ENCODE data around the gene RUNX1. TPM values are rescaled to one million over a fixed set of nuclear protein-coding genes. Genes with fewer than 3 reads are reported as not detected.

RUNX1 gene
- total and polyA plus RNA-seq, 2 donors (not counting 3 experiments of a cell fraction or from before 2014, with no cell fraction given), result 4.6 to 17.9 TPM

DNA sequence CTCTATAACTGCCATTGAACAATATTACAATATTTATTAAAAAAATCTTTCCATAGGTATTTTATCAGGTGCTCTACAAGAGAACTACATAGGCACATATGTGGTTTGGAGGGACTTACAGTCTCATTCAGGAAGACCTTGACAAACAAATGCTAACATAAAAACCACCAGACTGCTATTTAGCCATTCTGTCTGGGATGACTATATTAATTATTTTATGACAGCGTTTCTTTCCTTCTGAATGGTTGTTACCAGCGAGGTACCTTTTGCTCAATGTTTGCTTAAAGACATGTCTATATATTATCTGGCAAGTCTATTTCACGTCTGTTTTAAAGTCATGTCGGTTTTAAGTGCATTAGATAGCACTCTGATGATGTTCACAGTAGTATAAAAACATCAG is 69.7 kb downstream of the RUNX1 start:
- Histone ChIP-seq H2AFZ (ENCODE audit: low read depth, low read length) (no peak overlapping the region), H4K20me1 (replicated peaks; ENCODE audit: control insufficient read depth, extremely low read depth, insufficient read depth, low read length) (no peaks in the 10 kb centered on the region), H3K9ac (replicated peaks; ENCODE audit: extremely low read depth, insufficient read depth, low read length) (no peak overlapping the region), H3K4me1 (ENCODE audit: control insufficient read depth, extremely low read depth, insufficient read depth, low read length) (peaks cover 19% of the 10 kb centered on the region), H3K9me1 (replicated peaks; ENCODE audit: control insufficient read depth, extremely low read depth, insufficient read depth, low read length) (no peaks in the 10 kb centered on the region), H3K4me2 (ENCODE audit: insufficient read depth, low read length) (no peak overlapping the region), H3K9me3 (replicated peaks; ENCODE audit: control insufficient read depth, insufficient read depth, low read length) (no peaks in the 10 kb centered on the region), H3K4me3 (replicated peaks in 1 of 3; ENCODE audit: insufficient read depth in 1 of 3, low read depth in 1 of 3, low read length in 3 of 3) (no peak overlapping the region), H3K79me2 (ENCODE audit: control insufficient read depth, insufficient read depth, low read length) (no peaks in the 10 kb centered on the region), H3K27me3 (ENCODE audit: control insufficient read depth in 2 of 2, insufficient read depth in 2 of 2, low read length in 2 of 2) (peaks cover 0 to 4% of the 10 kb centered on the region in 2 experiments), H3K36me3 (ENCODE audit: control insufficient read depth in 2 of 2, extremely low read depth in 1 of 2, insufficient read depth in 2 of 2, low read length in 2 of 2) (no peaks in the 10 kb centered on the region), H3K27ac (ENCODE audit: insufficient read depth, low read depth, low read length) (no peak overlapping the region)
- intact Hi-C loops (cut with micrococcal nuclease) (no loop called here), dilution Hi-C loops (cut with MboI; ENCODE audit: extremely low pct_ligation_motif_present, low sequenced_read_pairs) (no loop called here)
- CTCF ChIA-PET, result no interaction called here
- BruUV-seq (replicated peaks), result no TSS peak
- FAIRE-seq, result no peak
- POLR2A ChIA-PET, result no interaction called here
- TF ChIP-seq GATA2 (IDR thresholded peaks at IDR 0.05; ENCODE audit: insufficient read depth, insufficient read length, low read depth, low read length), result no peak
- no peak for TF ChIP-seq JUN (IDR thresholded peaks at IDR 0.05; ENCODE audit: borderline replicate concordance, insufficient read depth, insufficient read length, low read depth)
- TF ChIP-seq, protein P1, sequence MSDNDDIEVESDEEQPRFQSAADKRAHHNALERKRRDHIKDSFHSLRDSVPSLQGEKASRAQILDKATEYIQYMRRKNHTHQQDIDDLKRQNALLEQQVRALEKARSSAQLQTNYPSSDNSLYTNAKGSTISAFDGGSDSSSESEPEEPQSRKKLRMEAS (IDR thresholded peaks at IDR 0.05; ENCODE audit: insufficient read depth, insufficient read length), result no peak
- no peak for TF ChIP-seq FOS (IDR thresholded peaks at IDR 0.05; ENCODE audit: borderline replicate concordance, insufficient read depth, low read length)
- no peak for DNase-seq (ENCODE audit: low read depth, low spot score)

DNA sequence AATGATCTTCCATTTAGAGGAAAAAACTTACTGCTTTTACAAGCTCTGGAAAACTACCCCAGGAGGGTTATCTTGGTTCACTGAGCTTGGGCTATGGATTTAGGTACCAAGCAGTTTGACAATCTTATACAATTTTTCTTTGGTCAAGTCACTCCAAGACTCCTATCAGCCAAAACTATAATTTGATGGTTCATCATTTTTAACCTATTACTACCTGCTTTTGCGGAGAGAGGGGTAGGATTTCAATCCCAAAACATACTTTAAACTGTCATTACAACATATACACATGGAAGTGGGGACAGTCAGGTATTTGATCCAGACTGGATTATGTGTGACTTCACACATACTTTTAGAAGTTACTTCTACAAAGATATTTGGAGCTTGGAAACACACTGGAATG is 71.8 kb downstream of the RUNX1 start:
- Histone ChIP-seq H3K36me3 (ENCODE audit: control insufficient read depth in 2 of 2, extremely low read depth in 1 of 2, insufficient read depth in 2 of 2, low read length in 2 of 2) (no peaks in the 10 kb centered on the region), H3K79me2 (ENCODE audit: control insufficient read depth, insufficient read depth, low read length) (no peaks in the 10 kb centered on the region), H3K4me2 (ENCODE audit: insufficient read depth, low read length) (no peak overlapping the region), H3K27me3 (ENCODE audit: control insufficient read depth in 2 of 2, insufficient read depth in 2 of 2, low read length in 2 of 2) (peaks cover 6 to 13% of the 10 kb centered on the region in 2 experiments), H3K9me3 (replicated peaks; ENCODE audit: control insufficient read depth, insufficient read depth, low read length) (no peaks in the 10 kb centered on the region), H2AFZ (ENCODE audit: low read depth, low read length) (no peak overlapping the region), H3K4me1 (ENCODE audit: control insufficient read depth, extremely low read depth, insufficient read depth, low read length) (no peaks in the 10 kb centered on the region), H3K9me1 (replicated peaks; ENCODE audit: control insufficient read depth, extremely low read depth, insufficient read depth, low read length) (no peaks in the 10 kb centered on the region), H3K27ac (ENCODE audit: insufficient read depth, low read depth, low read length) (no peak overlapping the region), H4K20me1 (replicated peaks; ENCODE audit: control insufficient read depth, extremely low read depth, insufficient read depth, low read length) (no peaks in the 10 kb centered on the region), H3K9ac (replicated peaks; ENCODE audit: extremely low read depth, insufficient read depth, low read length) (no peak overlapping the region), H3K4me3 (replicated peaks in 1 of 3; ENCODE audit: insufficient read depth in 1 of 3, low read depth in 1 of 3, low read length in 3 of 3) (no peak overlapping the region)
- BruUV-seq (replicated peaks), result no TSS peak
- FAIRE-seq (no peak), DNase-seq (ENCODE audit: low read depth, low spot score) (no peak)
- dilution Hi-C loops (cut with MboI; ENCODE audit: extremely low pct_ligation_motif_present, low sequenced_read_pairs), result no loop called here
- TF ChIP-seq MYC (IDR thresholded peaks at IDR 0.05; ENCODE audit: low read depth, low read length) (no peak), POLR2A (IDR thresholded peaks at IDR 0.05; ENCODE audit: low read depth, low read length) (no peak), POLR2AphosphoS5 (IDR thresholded peaks at IDR 0.05; ENCODE audit: insufficient read depth, low read depth, low read length) (no peak), FOS (IDR thresholded peaks at IDR 0.05; ENCODE audit: borderline replicate concordance, insufficient read depth, low read length) (no peak), JUN (IDR thresholded peaks at IDR 0.05; ENCODE audit: borderline replicate concordance, insufficient read depth, insufficient read length, low read depth) (no peak), EZH2 (IDR thresholded peaks at IDR 0.05; ENCODE audit: borderline replicate concordance, low read depth, low read length, severe bottlenecking) (no peak)
- TF ChIP-seq, protein P2, sequence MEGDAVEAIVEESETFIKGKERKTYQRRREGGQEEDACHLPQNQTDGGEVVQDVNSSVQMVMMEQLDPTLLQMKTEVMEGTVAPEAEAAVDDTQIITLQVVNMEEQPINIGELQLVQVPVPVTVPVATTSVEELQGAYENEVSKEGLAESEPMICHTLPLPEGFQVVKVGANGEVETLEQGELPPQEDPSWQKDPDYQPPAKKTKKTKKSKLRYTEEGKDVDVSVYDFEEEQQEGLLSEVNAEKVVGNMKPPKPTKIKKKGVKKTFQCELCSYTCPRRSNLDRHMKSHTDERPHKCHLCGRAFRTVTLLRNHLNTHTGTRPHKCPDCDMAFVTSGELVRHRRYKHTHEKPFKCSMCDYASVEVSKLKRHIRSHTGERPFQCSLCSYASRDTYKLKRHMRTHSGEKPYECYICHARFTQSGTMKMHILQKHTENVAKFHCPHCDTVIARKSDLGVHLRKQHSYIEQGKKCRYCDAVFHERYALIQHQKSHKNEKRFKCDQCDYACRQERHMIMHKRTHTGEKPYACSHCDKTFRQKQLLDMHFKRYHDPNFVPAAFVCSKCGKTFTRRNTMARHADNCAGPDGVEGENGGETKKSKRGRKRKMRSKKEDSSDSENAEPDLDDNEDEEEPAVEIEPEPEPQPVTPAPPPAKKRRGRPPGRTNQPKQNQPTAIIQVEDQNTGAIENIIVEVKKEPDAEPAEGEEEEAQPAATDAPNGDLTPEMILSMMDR (IDR thresholded peaks at IDR 0.05; ENCODE audit: extremely low read depth in 1 of 2, insufficient read depth in 1 of 2, low read depth in 1 of 2, low read length in 2 of 2), result no peak
- ChIA-PET POLR2A (no interaction called here), CTCF (interaction anchor here (1.5 kb wide), 1 partner anchor 23 kb away, joined by 5 read pairs; no protein-coding TSS in a partner anchor)
- intact Hi-C loops (cut with micrococcal nuclease), result no loop called here

Data from endothelial cell of umbilical vein (primary cell).